OCI-LY3 (cell line): ENCODE measurements around the gene LBHD1.

Experiments used
- EZH2phosphoT487 ChIP-seq: fragments of 200-600 bp; shearing (Covaris generic); IDR thresholded peaks from 2 replicates; pipeline ENCODE4 v1.6.1; 2018; ENCODE audit warnings: antibody characterized with exemption, mixed run types, low read depth
- TF ChIP-seq, protein P1 (sequence below): fragments of 200-600, 300-600 bp; sonication (generic); IDR thresholded peaks from 2 replicates; pipeline ENCODE4 v1.5.1; 2014; ENCODE audit warnings: antibody characterized with exemption, low read length, low read depth

GRCh38 chr11:62615521-62615920 lies 56.5 kb downstream of the LBHD1 start:
- TF ChIP-seq, protein P1, sequence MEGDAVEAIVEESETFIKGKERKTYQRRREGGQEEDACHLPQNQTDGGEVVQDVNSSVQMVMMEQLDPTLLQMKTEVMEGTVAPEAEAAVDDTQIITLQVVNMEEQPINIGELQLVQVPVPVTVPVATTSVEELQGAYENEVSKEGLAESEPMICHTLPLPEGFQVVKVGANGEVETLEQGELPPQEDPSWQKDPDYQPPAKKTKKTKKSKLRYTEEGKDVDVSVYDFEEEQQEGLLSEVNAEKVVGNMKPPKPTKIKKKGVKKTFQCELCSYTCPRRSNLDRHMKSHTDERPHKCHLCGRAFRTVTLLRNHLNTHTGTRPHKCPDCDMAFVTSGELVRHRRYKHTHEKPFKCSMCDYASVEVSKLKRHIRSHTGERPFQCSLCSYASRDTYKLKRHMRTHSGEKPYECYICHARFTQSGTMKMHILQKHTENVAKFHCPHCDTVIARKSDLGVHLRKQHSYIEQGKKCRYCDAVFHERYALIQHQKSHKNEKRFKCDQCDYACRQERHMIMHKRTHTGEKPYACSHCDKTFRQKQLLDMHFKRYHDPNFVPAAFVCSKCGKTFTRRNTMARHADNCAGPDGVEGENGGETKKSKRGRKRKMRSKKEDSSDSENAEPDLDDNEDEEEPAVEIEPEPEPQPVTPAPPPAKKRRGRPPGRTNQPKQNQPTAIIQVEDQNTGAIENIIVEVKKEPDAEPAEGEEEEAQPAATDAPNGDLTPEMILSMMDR, result no peak
- no peak for TF ChIP-seq EZH2phosphoT487
